ENCODE results near the gene SUFU. TPM values are rescaled to one million over a fixed set of nuclear protein-coding genes. Genes with fewer than 3 reads are reported as not detected.
A peak's percentile ranks its signal among the peaks of the same experiment; 100 is the strongest.

SUFU gene
- total and polyA plus RNA-seq, 2 of the 4 experiments (the other 2 are of a cell fraction), result 2.2 to 11.0 TPM

DNA sequence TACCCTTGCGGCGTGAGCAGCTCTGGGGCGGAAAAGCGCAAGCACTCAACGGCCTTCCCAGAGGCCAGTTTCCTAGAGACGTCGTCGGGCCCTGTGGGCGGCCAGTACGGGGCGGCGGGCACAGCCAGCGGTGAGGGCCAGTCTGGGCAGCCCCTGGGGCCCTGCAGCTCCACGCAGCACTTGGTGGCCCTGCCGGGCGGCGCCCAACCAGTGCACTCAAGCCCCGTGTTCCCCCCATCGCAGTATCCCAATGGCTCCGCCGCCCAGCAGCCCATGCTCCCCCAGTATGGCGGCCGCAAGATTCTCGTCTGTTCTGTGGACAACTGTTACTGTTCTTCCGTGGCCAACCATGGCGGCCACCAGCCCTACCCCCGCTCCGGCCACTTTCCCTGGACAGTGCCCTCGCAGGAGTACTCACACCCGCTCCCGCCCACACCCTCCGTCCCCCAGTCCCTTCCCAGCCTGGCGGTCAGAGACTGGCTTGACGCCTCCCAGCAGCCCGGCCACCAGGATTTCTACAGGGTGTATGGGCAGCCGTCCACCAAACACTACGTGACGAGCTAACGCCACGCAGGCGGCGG lies 153.1 kb downstream of the SUFU start:
- TF ChIP-seq MAZ (IDR thresholded peaks at IDR 0.05; ENCODE audit: borderline replicate concordance, low read depth, low read length) (no peak), MAFK (IDR thresholded peaks at IDR 0.05; ENCODE audit: low read depth, low read length) (no peak), SMC3 (IDR thresholded peaks at IDR 0.05; ENCODE audit: low read depth, low read length) (no peak), RAD21 (IDR thresholded peaks at IDR 0.05; ENCODE audit: low read length) (no peak), RCOR1 (IDR thresholded peaks at IDR 0.05; ENCODE audit: insufficient replicate concordance, low read length) (no peak)
- TF ChIP-seq, protein P1, sequence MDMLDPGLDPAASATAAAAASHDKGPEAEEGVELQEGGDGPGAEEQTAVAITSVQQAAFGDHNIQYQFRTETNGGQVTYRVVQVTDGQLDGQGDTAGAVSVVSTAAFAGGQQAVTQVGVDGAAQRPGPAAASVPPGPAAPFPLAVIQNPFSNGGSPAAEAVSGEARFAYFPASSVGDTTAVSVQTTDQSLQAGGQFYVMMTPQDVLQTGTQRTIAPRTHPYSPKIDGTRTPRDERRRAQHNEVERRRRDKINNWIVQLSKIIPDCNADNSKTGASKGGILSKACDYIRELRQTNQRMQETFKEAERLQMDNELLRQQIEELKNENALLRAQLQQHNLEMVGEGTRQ (IDR thresholded peaks at IDR 0.05; ENCODE audit: low read depth, low read length), result no peak
- TF ChIP-seq, protein P2, sequence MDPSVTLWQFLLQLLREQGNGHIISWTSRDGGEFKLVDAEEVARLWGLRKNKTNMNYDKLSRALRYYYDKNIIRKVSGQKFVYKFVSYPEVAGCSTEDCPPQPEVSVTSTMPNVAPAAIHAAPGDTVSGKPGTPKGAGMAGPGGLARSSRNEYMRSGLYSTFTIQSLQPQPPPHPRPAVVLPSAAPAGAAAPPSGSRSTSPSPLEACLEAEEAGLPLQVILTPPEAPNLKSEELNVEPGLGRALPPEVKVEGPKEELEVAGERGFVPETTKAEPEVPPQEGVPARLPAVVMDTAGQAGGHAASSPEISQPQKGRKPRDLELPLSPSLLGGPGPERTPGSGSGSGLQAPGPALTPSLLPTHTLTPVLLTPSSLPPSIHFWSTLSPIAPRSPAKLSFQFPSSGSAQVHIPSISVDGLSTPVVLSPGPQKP (IDR thresholded peaks at IDR 0.05; ENCODE audit: borderline replicate concordance, low read depth, low read length), result no peak
- H3K27ac ChIP-seq (ENCODE audit: insufficient read depth, low read length), result no peak overlapping the region
- intact Hi-C loops (cut with micrococcal nuclease), result no loop called here
- no peak overlapping the region for H4K91ac ChIP-seq (ENCODE audit: insufficient read depth, low read depth, low read length)
- peaks cover 58% of the 10 kb centered on the region for H3K36me3 ChIP-seq (ENCODE audit: control insufficient read depth, insufficient read depth, low read length)
- H2AK5ac ChIP-seq (ENCODE audit: low read depth, low read length), result no peak overlapping the region
- H2BK15ac ChIP-seq (ENCODE audit: low read depth, low read length), result no peak overlapping the region
- H3K56ac ChIP-seq (ENCODE audit: extremely low read depth, insufficient read depth, low read length), result no peak overlapping the region
- no peak overlapping the region for H3K4ac ChIP-seq (ENCODE audit: low read depth, low read length)
- H4K20me1 ChIP-seq (ENCODE audit: insufficient read depth, low read length), result peaks cover 83% of the 10 kb centered on the region
- H3K4me2 ChIP-seq (ENCODE audit: low read depth, low read length), result no peak overlapping the region
- H3K27me3 ChIP-seq (ENCODE audit: control insufficient read depth, insufficient read depth, low read length), result no peaks in the 10 kb centered on the region
- no peaks in the 10 kb centered on the region for H3K9me3 ChIP-seq (ENCODE audit: control insufficient read depth, insufficient read depth, low read length)
- BruUV-seq (replicated peaks), result TSS peak; percentile 77
- H3K14ac ChIP-seq (replicated peaks; ENCODE audit: low read depth, low read length), result no peak overlapping the region
- H2AFZ ChIP-seq (replicated peaks; ENCODE audit: low read length, poor library complexity), result no peak overlapping the region
- H2BK120ac ChIP-seq (ENCODE audit: low read depth, low read length), result no peak overlapping the region
- in situ Hi-C loops (cut with MboI; ENCODE audit: low sequenced_read_pairs), result no loop called here
- H3K18ac ChIP-seq (ENCODE audit: low read depth, low read length), result no peak overlapping the region
- no peak overlapping the region for H3K9ac ChIP-seq (ENCODE audit: low read depth, low read length)
- ATAC-seq (ENCODE audit: low read depth) (no peak), DNase-seq (no peak)
- peaks cover 10 to 84% of the 10 kb centered on the region in 2 experiments for H3K79me1 ChIP-seq (ENCODE audit: low read depth in 1 of 2, low read length in 2 of 2)
- peaks cover 31% of the 10 kb centered on the region for H3K9me1 ChIP-seq (ENCODE audit: insufficient read depth, low read length)
- no peak overlapping the region for H3K4me3 ChIP-seq (ENCODE audit: insufficient read depth, low read depth, low read length)
- POLR2A ChIA-PET (ENCODE audit: unreplicated experiment), result interaction anchor here (0.6 kb wide), 1 partner anchor 112 kb away, joined by 8 read pairs; no protein-coding TSS in a partner anchor
- no peak overlapping the region for H2AK9ac ChIP-seq (replicated peaks; ENCODE audit: low read depth, low read length, poor library complexity)
- dilution Hi-C loops (cut with HindIII; ENCODE audit: low sequenced_read_pairs, unreplicated experiment), result no loop called here
- H2BK20ac ChIP-seq (ENCODE audit: low read depth, low read length), result no peak overlapping the region
- no peak overlapping the region for H4K5ac ChIP-seq (ENCODE audit: low read depth, low read length)
- H3K4me1 ChIP-seq (ENCODE audit: control insufficient read depth, insufficient read depth, low read length), result peaks cover 20% of the 10 kb centered on the region
- CTCF ChIA-PET, result no interaction called here
- H4K8ac ChIP-seq (ENCODE audit: low read depth in 2 of 2, low read length in 2 of 2), result no peak overlapping the region
- WGBS, 2 experiments (ENCODE audit: extremely low coverage in 2 of 2, insufficient read length in 1 of 2), result 99% methylated on average over 14 of the region's 42 CpGs; no CpG with 5 or more reads in 1 of the 2 experiments
- no peak overlapping the region for H2BK5ac ChIP-seq (ENCODE audit: low read depth, low read length, poor library complexity, severe bottlenecking)
- no peak overlapping the region for H3K23ac ChIP-seq (ENCODE audit: low read depth, low read length)

Data from IMR-90 (cell line).